NCI-H82 treated with DMSO at 0.1 percent for 48 hours (cell line): ENCODE measurements around the gene CNKSR3.

Experiments used
- DNase-seq: peaks from one replicate; lab custom pipeline; 2025; ENCODE audit not compliant: unreplicated experiment; lab: John Stamatoyannopoulos, UW

Gene CNKSR3

GRCh38 chr6:154356690-154357089, 153.8 kb downstream of the CNKSR3 start, which contains the start of gene IPCEF1:
Gene IPCEF1, minus strand, starts transcription at chr6:154356803. Its CDS starts 90,856 bp downstream, at chr6:154265947.
- DNase-seq, result no peak

GRCh38 chr6:154356113-154356512, 154.4 kb downstream of the CNKSR3 start:
- DNase-seq, result no peak

- DNase-seq, result no peak
These were observed 156.2 kb downstream of the CNKSR3 start for GRCh38 chr6:154354265-154354777.

- DNase-seq, result no peak
These were observed 156.9 kb downstream of the CNKSR3 start for GRCh38 chr6:154353626-154354025.

GRCh38 chr6:154352898-154353585, 157.4 kb downstream of the CNKSR3 start:
- DNase-seq, result no peak

- no peak for DNase-seq
These were observed 160.2 kb downstream of the CNKSR3 start for GRCh38 chr6:154350293-154350692.

GRCh38 chr6:154347981-154348380, 162.5 kb downstream of the CNKSR3 start:
- no peak for DNase-seq

- DNase-seq, result no peak
These were observed 164.7 kb downstream of the CNKSR3 start for GRCh38 chr6:154345811-154346210.

GRCh38 chr6:154343473-154344308, 166.8 kb downstream of the CNKSR3 start:
- DNase-seq, result no peak

GRCh38 chr6:154341871-154342270, 168.6 kb downstream of the CNKSR3 start:
- DNase-seq, result no peak

- DNase-seq, result no peak
These were observed 169.1 kb downstream of the CNKSR3 start for GRCh38 chr6:154341336-154341735.
